Measurements from ENCODE around the gene REEP3.

DNA sequence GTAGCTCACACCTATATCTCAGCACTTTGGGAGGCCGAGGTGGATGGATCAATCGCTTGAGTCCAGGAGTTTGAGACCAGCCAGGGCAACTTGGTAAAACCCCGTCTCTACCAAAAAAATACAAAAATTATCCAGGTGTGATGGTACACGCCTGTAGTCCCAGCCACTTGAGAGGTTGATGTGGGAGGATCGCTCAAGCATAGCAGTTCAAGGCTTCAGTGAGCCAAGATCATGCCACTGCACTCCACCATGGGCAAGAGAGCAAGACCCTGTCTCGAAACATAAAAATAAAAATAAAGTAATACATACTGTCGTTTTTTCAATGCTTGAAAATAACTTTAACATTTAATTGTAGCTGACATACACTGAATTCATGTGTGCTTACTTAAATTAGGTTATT lies 57.3 kb downstream of the REEP3 start:
- no peak for TF ChIP-seq EZH2 (IDR thresholded peaks at IDR 0.05; ENCODE audit: borderline replicate concordance, low read length)
- TF ChIP-seq, protein P1, sequence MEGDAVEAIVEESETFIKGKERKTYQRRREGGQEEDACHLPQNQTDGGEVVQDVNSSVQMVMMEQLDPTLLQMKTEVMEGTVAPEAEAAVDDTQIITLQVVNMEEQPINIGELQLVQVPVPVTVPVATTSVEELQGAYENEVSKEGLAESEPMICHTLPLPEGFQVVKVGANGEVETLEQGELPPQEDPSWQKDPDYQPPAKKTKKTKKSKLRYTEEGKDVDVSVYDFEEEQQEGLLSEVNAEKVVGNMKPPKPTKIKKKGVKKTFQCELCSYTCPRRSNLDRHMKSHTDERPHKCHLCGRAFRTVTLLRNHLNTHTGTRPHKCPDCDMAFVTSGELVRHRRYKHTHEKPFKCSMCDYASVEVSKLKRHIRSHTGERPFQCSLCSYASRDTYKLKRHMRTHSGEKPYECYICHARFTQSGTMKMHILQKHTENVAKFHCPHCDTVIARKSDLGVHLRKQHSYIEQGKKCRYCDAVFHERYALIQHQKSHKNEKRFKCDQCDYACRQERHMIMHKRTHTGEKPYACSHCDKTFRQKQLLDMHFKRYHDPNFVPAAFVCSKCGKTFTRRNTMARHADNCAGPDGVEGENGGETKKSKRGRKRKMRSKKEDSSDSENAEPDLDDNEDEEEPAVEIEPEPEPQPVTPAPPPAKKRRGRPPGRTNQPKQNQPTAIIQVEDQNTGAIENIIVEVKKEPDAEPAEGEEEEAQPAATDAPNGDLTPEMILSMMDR (conservative IDR thresholded peaks at IDR 0.05 in 1 of 2, IDR thresholded peaks at IDR 0.05 in 1 of 2; ENCODE audit: extremely low read depth in 1 of 2, insufficient read depth in 1 of 2, low read depth in 1 of 2, low read length in 2 of 2): no peak
